H1 (cell line): ENCODE measurements around the gene ZIC1. TPM values are rescaled to one million over a fixed set of nuclear protein-coding genes. Genes with fewer than 3 reads are reported as not detected.

Source experiments
- CTCF ChIA-PET: fragments of 300-600 bp; sonication (Branson Sonifier 250); formaldehyde crosslinking; loops from one replicate; lab custom pipeline; 2021; ENCODE audit not compliant: partially characterized antibody; lab: Charles Lee
- POLR2A ChIA-PET: fragments of 300-600 bp; sonication (Branson Sonifier 250); formaldehyde crosslinking; loops from one replicate; lab custom pipeline; 2021; ENCODE audit warnings: inconsistent platforms; ENCODE audit not compliant: partially characterized antibody; lab: Charles Lee
- DNase-seq, 2 experiments: peaks; one replicate each; pipeline versions ENCODE4 v3.0.0 to v3.0.0-alpha.2; 2010 to 2022; ENCODE audit warnings: low spot score in 2 of 2, low read depth in 1 of 2, mixed read lengths in 1 of 2
- FAIRE-seq: peaks from 2 replicates; lab custom pipeline; 2011; peaks lifted over from hg19 to GRCh38; lab: Jason Lieb, UNC
- H2AFZ ChIP-seq: 2 replicates; pipeline ENCODE4 v1.8.1; 2012; ENCODE audit warnings: low read length, inconsistent platforms
- H2AK5ac ChIP-seq: 2 replicates; pipeline ENCODE4 v1.6.1; 2013; ENCODE audit warnings: low read depth, low read length
- H2BK120ac ChIP-seq: replicated peaks from 2 replicates; pipeline ENCODE3; 2013; ENCODE audit warnings: low read depth, low read length, inconsistent platforms
- H2BK12ac ChIP-seq: 2 replicates; pipeline ENCODE4 v1.6.1; 2013; ENCODE audit warnings: low read depth, low read length
- H2BK15ac ChIP-seq: 2 replicates; pipeline ENCODE4 v1.6.1; 2013; ENCODE audit warnings: low read length
- H2BK20ac ChIP-seq: 2 replicates; pipeline ENCODE4 v1.6.1; 2013; ENCODE audit warnings: low read length
- H2BK5ac ChIP-seq: 2 replicates; pipeline ENCODE4 v1.6.1; 2013; ENCODE audit warnings: low read depth, low read length
- H3K14ac ChIP-seq: 2 replicates; pipeline ENCODE4 v1.6.1; 2013; ENCODE audit warnings: inconsistent platforms; ENCODE audit not compliant: insufficient read length
- H3K18ac ChIP-seq: 2 replicates; pipeline ENCODE4 v1.6.1; 2013; ENCODE audit warnings: low read length; ENCODE audit errors: extremely low read depth
- H3K23ac ChIP-seq: 2 replicates; pipeline ENCODE4 v1.6.1; 2013; ENCODE audit warnings: inconsistent platforms; ENCODE audit not compliant: insufficient read length
- H3K23me2 ChIP-seq: 2 replicates; pipeline ENCODE4 v1.6.1; 2013; ENCODE audit warnings: low read depth, low read length
- H3K27ac ChIP-seq: 2 replicates; pipeline ENCODE4 v1.6.1; 2011; ENCODE audit warnings: low read depth, low read length, inconsistent platforms
- H3K27me3 ChIP-seq, 4 experiments: replicated peaks in 1 of 4; 1 replicate in 1 of 4; 2 replicates in 3 of 4; pipeline versions ENCODE4 v1.6.1 to v1.8.1; 2011 to 2013; ENCODE audit warnings: low read length in 3 of 4, mild to moderate bottlenecking in 3 of 4, inconsistent platforms in 2 of 4, mixed read lengths in 2 of 4, moderate library complexity in 1 of 4; ENCODE audit not compliant: control insufficient read depth in 3 of 4, insufficient read depth in 3 of 4; ENCODE audit errors: extremely low read depth in 1 of 4
- H3K36me3 ChIP-seq, 4 experiments: 2 replicates each; pipeline versions ENCODE4 v1.6.1 to v1.8.1; 2011 to 2013; ENCODE audit warnings: mild to moderate bottlenecking in 4 of 4, low read length in 3 of 4, moderate library complexity in 2 of 4, control low read depth in 1 of 4, inconsistent platforms in 1 of 4; ENCODE audit not compliant: insufficient read depth in 4 of 4, control insufficient read depth in 2 of 4
- H3K4ac ChIP-seq: replicated peaks from 2 replicates; pipeline ENCODE3; 2013; ENCODE audit warnings: low read length, low read depth, mixed read lengths, inconsistent platforms; ENCODE audit not compliant: insufficient read length
- H3K4me1 ChIP-seq, 4 experiments: replicated peaks in 1 of 4; 1 replicate in 1 of 4; 2 replicates in 3 of 4; pipeline versions ENCODE4 v1.6.1 to v1.8.1; 2011 to 2013; ENCODE audit warnings: low read length in 3 of 4, inconsistent platforms in 2 of 4, mixed read lengths in 1 of 4; ENCODE audit not compliant: insufficient read depth in 4 of 4, control insufficient read depth in 3 of 4
- H3K4me2 ChIP-seq, 2 experiments: 2 replicates each; pipeline versions ENCODE4 v1.6.1 to v1.8.1; 2011 to 2013; ENCODE audit warnings: low read depth in 2 of 2, low read length in 2 of 2, control low read depth in 1 of 2, inconsistent platforms in 1 of 2, mild to moderate bottlenecking in 1 of 2; ENCODE audit not compliant: insufficient read depth in 1 of 2
- H3K4me3 ChIP-seq, 4 experiments: fragments of 200-600, 300-600 bp in 1 of 4; sonication (generic), shearing (Covaris generic), sonication (Bioruptor Twin) in 1 of 4; 2 replicates each; pipeline versions ENCODE4 v1.5.1 to v1.8.1; 2011 to 2016; ENCODE audit warnings: low read length in 4 of 4, low read depth in 3 of 4, control low read depth in 2 of 4, inconsistent platforms in 2 of 4, mild to moderate bottlenecking in 2 of 4, mixed read lengths in 1 of 4, moderate library complexity in 1 of 4; ENCODE audit not compliant: insufficient read depth in 2 of 4; ENCODE audit errors: extremely low read depth in 1 of 4
- H3K56ac ChIP-seq: replicated peaks from 2 replicates; pipeline ENCODE3; 2013; ENCODE audit warnings: low read depth, mild to moderate bottlenecking, mixed read lengths, low read length, inconsistent platforms; ENCODE audit not compliant: insufficient read length
- H3K79me1 ChIP-seq: 2 replicates; pipeline ENCODE4 v1.6.1; 2013; ENCODE audit warnings: low read depth, low read length, control low read depth
- H3K79me2 ChIP-seq, 2 experiments: 2 replicates each; pipeline versions ENCODE4 v1.6.1 to v1.8.1; 2012 to 2013; ENCODE audit warnings: low read length in 2 of 2, mild to moderate bottlenecking in 2 of 2, inconsistent platforms in 1 of 2; ENCODE audit not compliant: insufficient read depth in 2 of 2, control insufficient read depth in 1 of 2
- H3K9ac ChIP-seq, 4 experiments: replicated peaks in 1 of 4; 1 replicate in 1 of 4; 2 replicates in 3 of 4; pipeline versions ENCODE4 v1.6.1 to v1.8.1; 2011 to 2013; ENCODE audit warnings: low read depth in 3 of 4, low read length in 3 of 4, control low read depth in 2 of 4, mild to moderate bottlenecking in 2 of 4, moderate library complexity in 2 of 4, inconsistent platforms in 1 of 4; ENCODE audit errors: extremely low read depth in 1 of 4
- H3K9me3 ChIP-seq, 2 experiments: 2 replicates each; pipeline versions ENCODE4 v1.6.1 to v1.8.1; 2012 to 2013; ENCODE audit warnings: mild to moderate bottlenecking in 2 of 2, moderate library complexity in 2 of 2, control low read depth in 1 of 2, inconsistent platforms in 1 of 2, low read depth in 1 of 2, low read length in 1 of 2, mixed read lengths in 1 of 2; ENCODE audit not compliant: insufficient read depth in 2 of 2
- H4K20me1 ChIP-seq, 2 experiments: replicated peaks in 1 of 2; 2 replicates each; pipeline versions ENCODE3 to v1.8.1; 2011 to 2013; ENCODE audit warnings: inconsistent platforms in 2 of 2, low read length in 2 of 2, mild to moderate bottlenecking in 1 of 2; ENCODE audit not compliant: insufficient read depth in 2 of 2, control insufficient read depth in 1 of 2
- H4K5ac ChIP-seq: 2 replicates; pipeline ENCODE4 v1.6.1; 2013; ENCODE audit warnings: low read length, low read depth, mixed read lengths, inconsistent platforms; ENCODE audit not compliant: insufficient read length
- H4K8ac ChIP-seq: 2 replicates; pipeline ENCODE4 v1.8.0; 2013; ENCODE audit warnings: mild to moderate bottlenecking, moderate library complexity, low read length, inconsistent platforms; ENCODE audit not compliant: insufficient read depth; ENCODE audit errors: extremely low read depth
- H4K91ac ChIP-seq: replicated peaks from 2 replicates; pipeline ENCODE3; 2013; ENCODE audit warnings: low read length, mixed read lengths, inconsistent platforms; ENCODE audit not compliant: insufficient read length
- BACH1 ChIP-seq: IDR thresholded peaks from 2 replicates; pipeline ENCODE4 v1.6.1; 2012; ENCODE audit warnings: low read length, improper control_type of control experiment
- CBX8 ChIP-seq: fragments of 300-800, 300-1000 bp; sonication (generic); IDR thresholded peaks from 2 replicates; pipeline ENCODE4 v1.7.1; 2016; ENCODE audit warnings: low read depth, low read length, borderline replicate concordance
- CEBPB ChIP-seq: IDR thresholded peaks from 2 replicates; pipeline ENCODE4 v1.6.1; 2012; ENCODE audit warnings: low read depth, low read length
- EP300 ChIP-seq, 2 experiments: IDR thresholded peaks; 1 replicate in 1 of 2; 2 replicates in 1 of 2; pipeline ENCODE4 v1.6.1; 2011 to 2012; ENCODE audit warnings: low read depth in 2 of 2, low read length in 2 of 2, mild to moderate bottlenecking in 2 of 2, borderline replicate concordance in 1 of 2, inconsistent platforms in 1 of 2, moderate library complexity in 1 of 2
- EZH2 ChIP-seq: fragments of 200-600 bp; sonication (generic); IDR thresholded peaks from 2 replicates; pipeline ENCODE4 v1.7.1; 2012; ENCODE audit warnings: low read depth, mild to moderate bottlenecking, moderate library complexity, low read length, inconsistent platforms; ENCODE audit not compliant: severe bottlenecking
- KDM5A ChIP-seq: fragments of 200-600 bp; IDR thresholded peaks from 2 replicates; pipeline ENCODE4 v1.7.1; 2012; ENCODE audit warnings: mild to moderate bottlenecking, low read length, inconsistent platforms, mixed read lengths
- PHF8 ChIP-seq: fragments of 200-600 bp; sonication (generic); conservative IDR thresholded peaks from 2 replicates; pipeline ENCODE4 v1.7.1; 2012; ENCODE audit warnings: low read depth, mild to moderate bottlenecking, inconsistent platforms, low read length, moderate library complexity
- SIN3A ChIP-seq, 2 experiments: IDR thresholded peaks in 1 of 2; conservative IDR thresholded peaks in 1 of 2; 2 replicates each; pipeline ENCODE4 v1.6.1; 2011 to 2012; ENCODE audit warnings: low read length in 2 of 2, improper control_type of control experiment in 1 of 2, low read depth in 1 of 2, mild to moderate bottlenecking in 1 of 2
- SP4 ChIP-seq: IDR thresholded peaks from 2 replicates; pipeline ENCODE4 v1.6.1; 2012; ENCODE audit warnings: low read length, inconsistent platforms
- TAF7 ChIP-seq: optimal IDR thresholded peaks from 2 replicates; pipeline ENCODE3; 2011; ENCODE audit warnings: low read depth, mild to moderate bottlenecking, inconsistent platforms, low read length, moderate library complexity, borderline replicate concordance
- ZNF274 ChIP-seq: IDR thresholded peaks from 2 replicates; pipeline ENCODE4 v1.7.0; 2012; ENCODE audit warnings: low read length, borderline replicate concordance; ENCODE audit errors: extremely low read depth
- WGBS, 2 experiments: shearing (Covaris generic) in 1 of 2; methylation state at CpG; one replicate each; pipeline versions ENCODE4 v1.1.6 to v1.1.7; 2013 to 2015; ENCODE audit warnings: low lambda C conversion rate in 2 of 2, mixed read lengths in 2 of 2, inconsistent platforms in 1 of 2, low coverage in 1 of 2, missing lambda C conversion rate in 1 of 2; ENCODE audit not compliant: insufficient replicate concordance in 2 of 2, insufficient coverage in 1 of 2, insufficient read length in 1 of 2; ENCODE audit errors: extremely low coverage in 1 of 2, missing lambda C conversion rate in 1 of 2; 5-methylcytosine and 5-hydroxymethylcytosine counted together
- polyA plus RNA-seq, 7 experiments: library from polyadenylated mRNA; depleted of rRNA in 3 of 7; stranded (reverse) in 5 of 7; unstranded in 2 of 7; fragments of >200 nt in 5 of 7; fragments of 200-250 nt in 2 of 7; gene quantifications; 1 replicate in 5 of 7; 2 replicates in 1 of 7; 4 replicates in 1 of 7; pipeline versions ENCODE4 v1.2.1 to v1.2.3, GENCODE V29; 2011 to 2013; ENCODE audit warnings: missing spikeins in 2 of 7, mixed read lengths in 2 of 7
- total RNA-seq: library from RNA; stranded (reverse); fragmentation: NEBNext Ultra II Directional; extraction: Animal tissue kit (Norgen Biotek cat#: 25700); gene quantifications from 2 replicates; pipeline ENCODE4 v1.2.1, GENCODE V29; 2021

ZIC1 gene
- total and polyA plus RNA-seq, 2 of the 8 experiments (the other 6 are each of a cell fraction or from before 2014, with no cell fraction given), result 0.80 to 2.2 TPM

DNA sequence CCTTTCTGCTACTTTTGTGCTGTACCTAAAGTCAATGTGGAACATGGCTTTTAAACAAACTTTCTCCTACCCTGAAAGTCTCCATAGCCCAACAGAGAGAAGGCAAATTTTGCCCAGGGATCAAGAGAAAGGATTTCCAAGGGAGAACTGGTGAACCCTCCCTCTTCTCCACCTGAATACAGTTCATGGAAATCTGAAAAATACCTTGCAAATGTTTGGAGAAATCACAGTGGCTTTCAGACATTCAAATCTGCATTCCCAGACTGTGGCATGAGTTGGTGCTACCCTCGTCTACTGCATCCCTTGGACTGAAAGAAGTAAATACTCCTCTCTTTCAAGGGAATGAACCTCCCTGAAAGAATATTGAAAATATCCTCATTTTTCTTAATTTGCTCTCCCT lies 41.5 kb upstream of the ZIC1 start:
- Histone ChIP-seq H2BK12ac (no peak overlapping the region), H3K27me3 (peaks cover 54 to 81% (median 74%) of the 10 kb centered on the region in 4 experiments), H3K23ac (no peak overlapping the region), H3K23me2 (peaks cover 3% of the 10 kb centered on the region; the same call in 1 of the 2 replicates), H2BK120ac (no peak overlapping the region), H3K27ac (no peak overlapping the region), H3K14ac (no peak overlapping the region), H4K91ac (no peak overlapping the region), H3K36me3 (no peaks in the 10 kb centered on the region), H3K4me2 (no peak overlapping the region), H3K4me3 (no peak overlapping the region), H2BK5ac (no peak overlapping the region), H3K56ac (no peak overlapping the region), H2BK15ac (no peak overlapping the region), H2BK20ac (no peak overlapping the region), H3K4me1 (peaks cover 4 to 17% (median 15%) of the 10 kb centered on the region in 4 experiments), H3K9ac (no peak overlapping the region), H3K79me1 (no peaks in the 10 kb centered on the region), H4K20me1 (peaks cover 0 to 2% of the 10 kb centered on the region in 2 experiments), H2AK5ac (no peak overlapping the region), H4K5ac (no peak overlapping the region), H3K79me2 (no peaks in the 10 kb centered on the region), H2AFZ (no peak overlapping the region), H3K4ac (no peak overlapping the region), H3K18ac (no peak overlapping the region), H3K9me3 (no peaks in the 10 kb centered on the region), H4K8ac (no peak overlapping the region)
- CTCF ChIA-PET, result interaction anchor here (0.6 to 11.9 kb wide), 5 partner anchors 9 to 52 kb away, joined by 3 to 162 read pairs (median 5); no protein-coding TSS in a partner anchor
- TF ChIP-seq CBX8 (no peak), EP300 (IDR thresholded peaks at IDR 0.05; ENCODE audit: borderline replicate concordance in 1 of 2, low read depth in 2 of 2, low read length in 2 of 2) (no peak), KDM5A (no peak), ZNF274 (no peak), SIN3A (conservative IDR thresholded peaks at IDR 0.05 in 1 of 2, IDR thresholded peaks at IDR 0.05 in 1 of 2; ENCODE audit: low read depth in 1 of 2, low read length in 2 of 2) (no peak), SP4 (no peak), PHF8 (no peak), EZH2 (no peak), CEBPB (no peak), BACH1 (no peak), TAF7 (no peak)
- FAIRE-seq, result peak; percentile 62
- POLR2A ChIA-PET, result interaction anchor here (1.0 kb wide), 1 partner anchor 45 kb away, joined by 3 read pairs; no protein-coding TSS in a partner anchor
- DNase-seq, result no peak
- WGBS, 2 experiments, result 5% methylated on average over 1 of the region's 1 CpG; no CpG with 5 or more reads in 1 of the 2 experiments
